Loucy (cell line): ENCODE measurements around the gene TMA7B.

Experiments used
- CTCF ChIP-seq: fragments of 200-600 bp; sonication (generic); conservative IDR thresholded peaks from 2 replicates; pipeline ENCODE4 v1.5.1; 2014; ENCODE audit warnings: mild to moderate bottlenecking, antibody characterized with exemption, low read length
- EZH2phosphoT487 ChIP-seq: fragments of 200-600 bp; IDR thresholded peaks from 2 replicates; pipeline ENCODE4 v1.6.1; 2018; ENCODE audit warnings: antibody characterized with exemption, mild to moderate bottlenecking, moderate library complexity, borderline replicate concordance

GRCh38 chr22:39913886-39914285 lies 46.3 kb upstream of the TMA7B start:
- no peak for TF ChIP-seq CTCF
- no peak for TF ChIP-seq EZH2phosphoT487
